Sigmoid colon (tissue), 7 donors: ENCODE results near the gene RPL10A. TPM values are rescaled to one million over a fixed set of nuclear protein-coding genes. Genes with fewer than 3 reads are reported as not detected.

Experiments used
- DNase-seq: peaks from one replicate; pipeline ENCODE4 v3.0.0-alpha.2; 2019
- H3K27ac ChIP-seq, 4 donors: fragments of 200-600 bp; sonication (generic); one replicate each; pipeline ENCODE4 v1.5.1; 2016 to 2019; ENCODE audit warnings: mild to moderate bottlenecking in 1 of 4
- H3K27me3 ChIP-seq, 3 donors: fragments of 200-600 bp; sonication (generic); one replicate each; pipeline ENCODE4 v1.5.1; 2019; ENCODE audit warnings: mild to moderate bottlenecking in 1 of 3
- H3K36me3 ChIP-seq, 4 donors: fragments of 200-600 bp; sonication (generic); one replicate each; pipeline ENCODE4 v1.5.1; 2016 to 2019
- H3K4me1 ChIP-seq, 4 donors: fragments of 200-600 bp; sonication (generic); one replicate each; pipeline ENCODE4 v1.5.1; 2017 to 2019
- H3K4me3 ChIP-seq, 4 donors: fragments of 200-600 bp; sonication (generic); one replicate each; pipeline ENCODE4 v1.5.1; 2017 to 2019; ENCODE audit warnings: mild to moderate bottlenecking in 2 of 4, moderate library complexity in 1 of 4
- H3K9me3 ChIP-seq, 4 donors: fragments of 200-600 bp in 3 of 4; sonication (generic) in 3 of 4; one replicate each; pipeline versions ENCODE4 v1.5.1 to v1.6.1; 2013 to 2019
- CTCF ChIP-seq, 4 experiments: fragments of 450-650 bp in 3 of 4; fragments of 200-600 bp in 1 of 4; IDR thresholded peaks; one replicate each; pipeline ENCODE4 v1.5.1; 2016 to 2019; ENCODE audit warnings: antibody characterized with exemption in 4 of 4, mild to moderate bottlenecking in 3 of 4, moderate library complexity in 2 of 4
- EP300 ChIP-seq, 4 donors: sonication (generic); formaldehyde crosslinking; IDR thresholded peaks; one replicate each; pipeline ENCODE4 v1.6.1; 2017; ENCODE audit warnings: antibody characterized with exemption in 4 of 4
- POLR2A ChIP-seq, 2 donors: fragments of 450-650 bp; IDR thresholded peaks; one replicate each; pipeline ENCODE4 v1.6.1; 2016; ENCODE audit warnings: antibody characterized with exemption in 2 of 2, mild to moderate bottlenecking in 2 of 2, moderate library complexity in 2 of 2
- POLR2AphosphoS5 ChIP-seq, 4 donors: sonication (generic); formaldehyde crosslinking; IDR thresholded peaks; one replicate each; pipeline ENCODE4 v1.6.1; 2017; ENCODE audit warnings: antibody characterized with exemption in 4 of 4
- WGBS, 2 donors: extraction: QIAGEN DNeasy Blood & Tissue Kit; methylation state at CpG; one replicate each; pipeline ENCODE4 v1.1.7; 2013; 5-methylcytosine and 5-hydroxymethylcytosine counted together
- intact Hi-C: fragments of 100-400 bp; cut with DNase I; formaldehyde crosslinking; loops from one replicate; pipeline ENCODE4 v1.15.1; 2023
- polyA plus RNA-seq, 3 donors: library from polyadenylated mRNA; stranded (reverse); fragments of 200-250 nt; gene quantifications; one replicate each; pipeline ENCODE4 v1.2.3, GENCODE V29; 2013
- total RNA-seq, 4 donors: library from RNA; depleted of rRNA; stranded (reverse); fragments of >200 nt; gene quantifications; one replicate each; pipeline ENCODE4 v1.1.0, GENCODE V29; 2016
- donor health status: healthy with polysubstance abuse.
- donor health status: Bipolar disorder and iron deficiency.
- donor health status: healthy.

Gene RPL10A
- total and polyA plus RNA-seq, 7 donors = 1,381 to 3,217 (median 2,085) TPM

GRCh38 chr6:35452183-35453090, 15.8 kb upstream of the RPL10A start, which contains the start of gene FANCE:
Gene FANCE (plus strand): TSS chr6:35452338. CDS start chr6:35452546, 208 bp downstream.
- intact Hi-C loops = loop anchor here (2.0 kb wide), 1 partner anchor 16 kb away; the partner anchor contains the start of gene RPL10A

GRCh38 chr6:35453236-35453635, 15.0 kb upstream of the RPL10A start:
- Histone ChIP-seq H3K27ac (peak overlapping the region in 2 of 4 donors; percentile 74 to 77), H3K4me3 (peak overlapping the region in 3 of 4 donors; percentile 63 to 69 (median 66)), H3K4me1 (peaks cover 0 to 23% (median 18%) of the 10 kb centered on the region in 4 donors), H3K9me3 (no peaks in the 10 kb centered on the region), H3K27me3 (no peaks in the 10 kb centered on the region), H3K36me3 (peaks cover 0 to 11% (median 0%) of the 10 kb centered on the region in 4 donors)
- 11 to 38% methylated on average over 3 of the region's 3 CpGs for WGBS, 2 donors
- intact Hi-C loops = loop anchor here (2.0 kb wide), 1 partner anchor 16 kb away; the partner anchor contains the start of gene RPL10A
- DNase-seq = no peak
- no peak for TF ChIP-seq POLR2A (IDR thresholded peaks at IDR 0.05)
- TF ChIP-seq CTCF (IDR thresholded peaks at IDR 0.05) = no peak
- TF ChIP-seq POLR2AphosphoS5 (IDR thresholded peaks at IDR 0.05) = no peak
- TF ChIP-seq EP300 (IDR thresholded peaks at IDR 0.05) = no peak

More at GRCh38 chr6:35452183-35453090, 15.8 kb upstream of the RPL10A start, which contains the start of gene FANCE:
- Histone ChIP-seq H3K4me1 (peaks cover 0 to 23% (median 18%) of the 10 kb centered on the region in 4 donors), H3K27me3 (no peaks in the 10 kb centered on the region), H3K9me3 (no peaks in the 10 kb centered on the region), H3K4me3 (peak within 1 kb of the TSS; percentile 43 to 69 (median 64)), H3K27ac (peak within 1 kb of the TSS; percentile 74 to 77 (median 76)), H3K36me3 (peaks cover 0 to 11% (median 0%) of the 10 kb centered on the region in 4 donors)
- peak; percentile 97 for DNase-seq
- WGBS, 2 donors = 1% methylated on average over 87 of the region's 87 CpGs
- TF ChIP-seq CTCF (IDR thresholded peaks at IDR 0.05) (no peak), EP300 (IDR thresholded peaks at IDR 0.05) (no peak), POLR2A (IDR thresholded peaks at IDR 0.05) (peak in 1 of 2 donors; percentile 21), POLR2AphosphoS5 (IDR thresholded peaks at IDR 0.05) (peak; percentile 56 to 79 (median 59))

- no peak overlapping the region for H3K4me3 ChIP-seq
- no peak overlapping the region for H3K27ac ChIP-seq
- peaks cover 0 to 23% (median 18%) of the 10 kb centered on the region in 4 donors for H3K4me1 ChIP-seq
- peaks cover 0 to 16% (median 0%) of the 10 kb centered on the region in 4 donors for H3K36me3 ChIP-seq
- intact Hi-C loops = no loop called here
- no peak for DNase-seq
- H3K9me3 ChIP-seq = no peaks in the 10 kb centered on the region
- 88 to 97% methylated on average over 9 of the region's 9 CpGs for WGBS, 2 donors
- no peaks in the 10 kb centered on the region for H3K27me3 ChIP-seq
- TF ChIP-seq POLR2A (IDR thresholded peaks at IDR 0.05) (no peak), EP300 (IDR thresholded peaks at IDR 0.05) (no peak), CTCF (IDR thresholded peaks at IDR 0.05) (no peak), POLR2AphosphoS5 (IDR thresholded peaks at IDR 0.05) (no peak)
Observed at GRCh38 chr6:35454391-35455110, 13.7 kb upstream of the RPL10A start.

- no peak overlapping the region for H3K27ac ChIP-seq
- TF ChIP-seq EP300 (IDR thresholded peaks at IDR 0.05) = no peak
- TF ChIP-seq CTCF (IDR thresholded peaks at IDR 0.05) = no peak
- TF ChIP-seq POLR2AphosphoS5 (IDR thresholded peaks at IDR 0.05) = no peak
- no peak for TF ChIP-seq POLR2A (IDR thresholded peaks at IDR 0.05)
- no peaks in the 10 kb centered on the region for H3K27me3 ChIP-seq
- WGBS, 2 donors = 85 to 87% methylated on average over 4 of the region's 4 CpGs
- H3K4me1 ChIP-seq = peaks cover 0 to 11% (median 8%) of the 10 kb centered on the region in 4 donors
- no peak for DNase-seq
- H3K36me3 ChIP-seq = peaks cover 0 to 23% (median 0%) of the 10 kb centered on the region in 4 donors
- H3K9me3 ChIP-seq = no peaks in the 10 kb centered on the region
- no peak overlapping the region for H3K4me3 ChIP-seq
- intact Hi-C loops = no loop called here
Observed at GRCh38 chr6:35457907-35458306, 10.3 kb upstream of the RPL10A start.
